OCI-M2 (cell line): ENCODE results near the gene EIF5.
A peak's percentile ranks its signal among the peaks of the same experiment; 100 is the strongest.

ENCODE experiments used
- DNase-seq: peaks from one replicate; lab custom pipeline; 2025; ENCODE audit not compliant: unreplicated experiment; lab: John Stamatoyannopoulos, UW

Gene EIF5

GRCh38 chr14:103333754-103334643 lies at the start of gene EIF5:
Gene EIF5, plus strand, starts transcription at chr14:103334237. Its CDS starts 1,624 bp downstream, at chr14:103335861.
- peak; percentile 88 for DNase-seq

- DNase-seq, result no peak
Observed at GRCh38 chr14:103284574-103285467, 49.2 kb upstream of the EIF5 start.

GRCh38 chr14:103286460-103286859 lies 47.6 kb upstream of the EIF5 start:
- no peak for DNase-seq

- DNase-seq, result no peak
Observed at GRCh38 chr14:103286968-103287850, 46.8 kb upstream of the EIF5 start.

- no peak for DNase-seq
Observed at GRCh38 chr14:103288076-103288766, 45.8 kb upstream of the EIF5 start.

GRCh38 chr14:103290056-103290455 lies 44.0 kb upstream of the EIF5 start:
- no peak for DNase-seq

- DNase-seq, result no peak
Observed at GRCh38 chr14:103290494-103290893, 43.5 kb upstream of the EIF5 start.

- no peak for DNase-seq
Observed at GRCh38 chr14:103290961-103291360, 43.1 kb upstream of the EIF5 start.

GRCh38 chr14:103292426-103293374 lies 41.3 kb upstream of the EIF5 start:
- no peak for DNase-seq

- DNase-seq, result no peak
Observed at GRCh38 chr14:103293465-103293864, 40.6 kb upstream of the EIF5 start.

- no peak for DNase-seq
Observed at GRCh38 chr14:103294091-103294490, 39.9 kb upstream of the EIF5 start.

- no peak for DNase-seq
Observed at GRCh38 chr14:103296007-103296406, 38.0 kb upstream of the EIF5 start.

GRCh38 chr14:103296987-103297386 lies 37.0 kb upstream of the EIF5 start:
- no peak for DNase-seq

GRCh38 chr14:103298620-103299019 lies 35.4 kb upstream of the EIF5 start:
- DNase-seq, result no peak

GRCh38 chr14:103301512-103302354 lies 32.3 kb upstream of the EIF5 start:
- DNase-seq, result no peak

GRCh38 chr14:103302966-103303365 lies 31.1 kb upstream of the EIF5 start:
- no peak for DNase-seq

- DNase-seq, result no peak
Observed at GRCh38 chr14:103304706-103305105, 29.3 kb upstream of the EIF5 start.
